Pancreas (tissue), 10 donors: ENCODE data around the gene WNK2. TPM values are rescaled to one million over a fixed set of nuclear protein-coding genes. Genes with fewer than 3 reads are reported as not detected.

Source experiments
- ATAC-seq, 4 donors: fragments of 200-7000 bp; cut with Tn5 transposase; one replicate each; pipeline versions ENCODE4 v1.8.0 to v1.9.1; 2020; ENCODE audit warnings: mild to moderate bottlenecking in 4 of 4, moderate library complexity in 4 of 4
- DNase-seq, 6 donors: peaks; one replicate each; pipeline ENCODE4 v3.0.0-alpha.2; 2020
- FAIRE-seq: peaks from 2 replicates; lab custom pipeline; 2012; peaks lifted over from hg19 to GRCh38; lab: Jason Lieb, UNC
- H3K27ac ChIP-seq, 4 donors: fragments of 200-600 bp; sonication (generic); 1 replicate in 3 of 4; 2 replicates in 1 of 4; pipeline versions ENCODE4 v1.5.0 to v1.8.0; 2020
- H3K27me3 ChIP-seq, 4 donors: fragments of 200-600 bp; one replicate each; pipeline ENCODE4 v1.8.0; 2021
- H3K36me3 ChIP-seq, 3 donors: fragments of 200-600 bp; sonication (generic) in 1 of 3; one replicate each; pipeline versions ENCODE4 v1.5.0 to v1.8.0; 2020 to 2021
- H3K4me1 ChIP-seq, 3 donors: fragments of 200-600 bp; one replicate each; pipeline ENCODE4 v1.8.0; 2021
- H3K4me3 ChIP-seq, 4 donors: fragments of 200-600 bp; sonication (generic) in 2 of 4; one replicate each; pipeline versions ENCODE4 v1.5.0 to v1.8.0; 2020 to 2021
- H3K9me3 ChIP-seq, 4 donors: fragments of 200-600 bp; one replicate each; pipeline ENCODE4 v1.8.0; 2021
- CTCF ChIP-seq, 4 donors: fragments of 200-600 bp; sonication (generic) in 3 of 4; IDR thresholded peaks; one replicate each; pipeline versions ENCODE4 v1.5.0 to v1.8.0; 2021; ENCODE audit warnings: antibody characterized with exemption in 4 of 4
- WGBS, 2 donors: extraction: QIAGEN DNeasy Blood & Tissue Kit; methylation state at CpG; one replicate each; pipeline ENCODE4 v1.1.7; 2013; 5-methylcytosine and 5-hydroxymethylcytosine counted together
- intact Hi-C, 3 donors: fragments of 100-400 bp; cut with DNase I; formaldehyde crosslinking; loops; one replicate each; pipeline versions ENCODE4 v1.11.1 to v1.14.2; 2022
- polyA plus RNA-seq, 2 donors: library from polyadenylated mRNA; stranded (reverse); fragments of 200-250 nt; gene quantifications; one replicate each; pipeline ENCODE4 v1.2.3, GENCODE V29; 2013
- total RNA-seq, 6 donors: library from RNA; stranded (reverse); fragmentation: NEBNext Ultra II Directional in 4 of 6; extraction: Animal tissue kit (Norgen Biotek cat#: 25700) in 4 of 6; gene quantifications; one replicate each; pipeline versions ENCODE4 v1.2.1 to v1.2.4, GENCODE V29; 2021 to 2023
- donor health status: healthy with polysubstance abuse.
- donor health status: DM: no; HTN: no; CAD: no; lungs with moderate emphysema.
- donor health status: DM: no; HTN: no; CAD: no.
- donor health status: control.
- donor health status: control.
- donor health status: Bipolar disorder and iron deficiency.
- donor health status: DM: yes; HTN: yes; CAD: no.
- donor health status: DM: no; HTN: no; CAD: no.
- donor health status: DM: no; HTN: no; CAD: no.
- donor health status: DM: yes; HTN: yes; CAD: no.

The WNK2 gene
- total and polyA plus RNA-seq, 8 donors: 53.5 to 121 (median 89.4) TPM

DNA sequence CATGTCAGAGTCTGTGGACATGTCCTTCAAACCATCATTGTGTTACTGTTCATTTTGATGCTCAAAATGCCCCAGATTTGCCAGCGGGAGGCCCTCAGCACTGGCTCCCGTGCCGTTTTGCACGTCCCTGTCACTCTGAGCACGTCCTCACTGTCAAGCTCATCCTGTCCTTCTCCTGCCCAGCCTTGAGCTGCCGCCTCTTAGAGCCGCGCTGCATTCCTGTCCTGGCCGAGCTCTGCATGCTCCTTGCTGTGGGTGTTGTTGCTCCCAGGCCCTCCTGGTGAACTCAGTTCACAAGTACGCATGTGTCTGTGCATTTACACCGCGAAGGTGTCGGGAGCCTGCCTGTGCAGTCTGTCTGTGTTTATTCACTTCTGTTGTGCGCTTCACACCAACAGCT is 62.2 kb downstream of the WNK2 start:
- Histone ChIP-seq H3K36me3 (peaks cover 0 to 7% (median 3%) of the 10 kb centered on the region in 3 donors), H3K27ac (no peak overlapping the region), H3K27me3 (no peaks in the 10 kb centered on the region), H3K9me3 (no peaks in the 10 kb centered on the region), H3K4me3 (no peak overlapping the region), H3K4me1 (peaks cover 0 to 14% (median 10%) of the 10 kb centered on the region in 3 donors)
- TF ChIP-seq CTCF (IDR thresholded peaks at IDR 0.05): no peak
- DNase-seq (peak in 1 of 6 donors; percentile 17), ATAC-seq (no peak), FAIRE-seq (no peak)
- intact Hi-C loops: no loop called here
- 91 to 92% methylated on average over 14 of the region's 14 CpGs for WGBS, 2 donors

DNA sequence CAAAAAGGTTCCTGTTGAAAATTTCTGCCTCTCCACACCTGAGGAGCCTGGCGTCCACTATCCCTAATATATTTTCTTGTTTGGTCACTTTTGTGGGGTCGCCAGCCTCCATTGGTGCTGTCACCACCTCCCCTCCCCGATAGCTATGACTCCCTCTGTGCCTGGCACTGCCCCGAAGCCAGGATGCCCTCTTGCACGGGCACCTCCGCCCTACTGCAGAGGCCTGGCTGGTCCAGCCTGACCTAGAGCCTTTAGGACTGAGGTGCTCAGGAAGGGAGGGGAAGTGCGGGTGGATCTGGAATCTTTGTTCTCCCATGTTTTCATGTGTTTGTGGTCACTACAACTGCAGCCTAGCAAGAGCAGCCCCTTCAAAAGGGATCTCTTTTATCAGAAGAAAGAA is 62.6 kb downstream of the WNK2 start:
- no peak overlapping the region for H3K4me3 ChIP-seq
- TF ChIP-seq CTCF (IDR thresholded peaks at IDR 0.05): no peak
- H3K27me3 ChIP-seq: no peaks in the 10 kb centered on the region
- H3K27ac ChIP-seq: no peak overlapping the region
- H3K9me3 ChIP-seq: no peaks in the 10 kb centered on the region
- peaks cover 0 to 7% (median 3%) of the 10 kb centered on the region in 3 donors for H3K36me3 ChIP-seq
- ATAC-seq: no peak
- intact Hi-C loops: no loop called here
- no peak for FAIRE-seq
- peaks cover 0 to 14% (median 10%) of the 10 kb centered on the region in 3 donors for H3K4me1 ChIP-seq
- peak in 1 of 6 donors; percentile 46 for DNase-seq
- WGBS, 2 donors: 90 to 91% methylated on average over 7 of the region's 7 CpGs

GRCh38 chr9:93247099-93247865 is 63.3 kb downstream of the WNK2 start:
- H3K4me3 ChIP-seq: no peak overlapping the region
- H3K27ac ChIP-seq: no peak overlapping the region
- no peak for FAIRE-seq
- peaks cover 0 to 14% (median 10%) of the 10 kb centered on the region in 3 donors for H3K4me1 ChIP-seq
- no peak for TF ChIP-seq CTCF (IDR thresholded peaks at IDR 0.05)
- 93 to 96% methylated on average over 36 of the region's 36 CpGs for WGBS, 2 donors
- peak in 2 of 6 donors; percentile 30 to 72 for DNase-seq
- no peaks in the 10 kb centered on the region for H3K9me3 ChIP-seq
- no peaks in the 10 kb centered on the region for H3K27me3 ChIP-seq
- ATAC-seq: no peak
- intact Hi-C loops: no loop called here
- H3K36me3 ChIP-seq: peaks cover 0 to 7% (median 3%) of the 10 kb centered on the region in 3 donors

- DNase-seq: peak in 1 of 6 donors; percentile 11
- no peak for FAIRE-seq
These were observed 64.0 kb downstream of the WNK2 start for GRCh38 chr9:93247892-93248291.

More at GRCh38 chr9:93247892-93248291, 64.0 kb downstream of the WNK2 start:
- ATAC-seq: no peak
- Histone ChIP-seq H3K27ac (no peak overlapping the region), H3K4me1 (peaks cover 0 to 14% (median 10%) of the 10 kb centered on the region in 3 donors), H3K27me3 (no peaks in the 10 kb centered on the region), H3K4me3 (no peak overlapping the region), H3K9me3 (no peaks in the 10 kb centered on the region), H3K36me3 (peaks cover 0 to 10% (median 0%) of the 10 kb centered on the region in 3 donors)
- no peak for TF ChIP-seq CTCF (IDR thresholded peaks at IDR 0.05)
- 75 to 78% methylated on average over 9 of the region's 9 CpGs for WGBS, 2 donors
- intact Hi-C loops: no loop called here
